Activated T-cell treated with anti-CD3 and anti-CD28 coated beads for 48 hours (primary cell): Measurements from ENCODE around the gene SLC11A1.

ENCODE experiments used
- DNase-seq: peaks from one replicate; pipeline ENCODE4 v3.0.0-alpha.2; 2020; ENCODE audit warnings: low read depth

Gene SLC11A1

GRCh38 chr2:218393750-218394290 lies 11.7 kb downstream of the SLC11A1 start:
- DNase-seq: no peak

- DNase-seq: no peak
Measured at GRCh38 chr2:218394298-218395089, 12.4 kb downstream of the SLC11A1 start.

- no peak for DNase-seq
Measured at GRCh38 chr2:218395090-218395444, 13.0 kb downstream of the SLC11A1 start.

GRCh38 chr2:218395456-218395825 lies 13.4 kb downstream of the SLC11A1 start:
- no peak for DNase-seq

GRCh38 chr2:218395826-218396687 lies 14.0 kb downstream of the SLC11A1 start:
- peak; percentile 92 for DNase-seq

GRCh38 chr2:218396688-218397462 lies 14.8 kb downstream of the SLC11A1 start:
- DNase-seq: peak; percentile 47

- no peak for DNase-seq
Measured at GRCh38 chr2:218397463-218397819, 15.4 kb downstream of the SLC11A1 start.

GRCh38 chr2:218397820-218398436 lies 15.9 kb downstream of the SLC11A1 start:
- peak; percentile 57 for DNase-seq

GRCh38 chr2:218398437-218399390 lies 16.6 kb downstream of the SLC11A1 start:
- DNase-seq: peak; percentile 67

- DNase-seq: peak; percentile 87
Measured at GRCh38 chr2:218399391-218400166, 17.5 kb downstream of the SLC11A1 start, which contains the start of gene CTDSP1. Gene CTDSP1, plus strand, starts transcription at chr2:218399868. Its CDS starts 223 bp downstream, at chr2:218400091.

- DNase-seq: no peak
Measured at GRCh38 chr2:218400167-218400929, 18.3 kb downstream of the SLC11A1 start.

- no peak for DNase-seq
Measured at GRCh38 chr2:218400930-218401881, 19.1 kb downstream of the SLC11A1 start.

GRCh38 chr2:218401890-218402289 lies 19.8 kb downstream of the SLC11A1 start:
- no peak for DNase-seq

GRCh38 chr2:218402491-218402901 lies 20.4 kb downstream of the SLC11A1 start:
- no peak for DNase-seq

- no peak for DNase-seq
Measured at GRCh38 chr2:218402911-218403411, 20.9 kb downstream of the SLC11A1 start.

GRCh38 chr2:218403810-218404209 lies 21.7 kb downstream of the SLC11A1 start:
- DNase-seq: no peak

- no peak for DNase-seq
Measured at GRCh38 chr2:218404351-218405085, 22.4 kb downstream of the SLC11A1 start.
